ENCODE results near the gene RECK.
A peak's percentile ranks its signal among the peaks of the same experiment; 100 is the strongest.

Gene RECK

DNA sequence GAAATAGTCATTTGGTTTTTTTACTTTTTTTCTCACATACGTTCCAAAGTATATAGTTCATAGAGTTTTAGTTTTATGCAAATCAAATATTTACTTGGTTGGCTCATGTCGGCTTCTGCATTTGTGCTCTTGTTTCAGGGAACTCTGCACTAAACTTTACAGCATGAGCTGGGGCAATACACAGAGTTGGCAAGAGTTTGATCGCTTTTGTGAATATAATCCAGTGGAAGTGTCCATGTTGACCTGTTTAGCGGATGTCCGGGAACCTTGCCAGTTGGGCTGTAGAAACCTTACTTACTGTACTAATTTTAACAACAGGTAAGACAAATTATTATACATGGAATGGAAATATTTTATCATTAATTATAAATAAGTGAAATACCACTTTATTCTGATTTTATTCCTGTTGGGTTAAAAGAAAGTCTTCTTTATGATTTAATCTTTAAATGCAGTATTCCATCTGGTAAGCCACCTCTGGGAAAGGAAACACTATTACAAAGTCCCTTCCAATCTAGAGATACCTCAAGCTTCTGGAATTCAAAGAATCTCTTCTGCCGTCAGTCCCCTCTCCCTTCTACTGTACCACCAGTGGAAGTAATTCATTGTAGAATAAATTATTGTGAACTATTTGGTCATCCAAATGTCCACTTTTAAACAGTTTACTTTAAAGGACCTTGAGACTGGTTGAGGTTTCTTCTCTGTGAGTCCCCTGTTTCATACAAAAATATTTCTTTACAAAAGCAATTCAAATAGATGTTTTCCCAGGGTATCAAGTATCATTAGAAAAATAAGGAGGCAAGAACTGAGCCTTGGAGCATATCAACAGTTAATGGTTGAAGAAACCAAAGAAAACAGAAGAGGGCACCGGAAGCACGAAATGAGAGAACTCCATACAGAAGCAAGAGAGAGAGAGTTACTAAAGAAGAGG, 54.6 kb downstream of the RECK start:
- TF ChIP-seq, protein P1, sequence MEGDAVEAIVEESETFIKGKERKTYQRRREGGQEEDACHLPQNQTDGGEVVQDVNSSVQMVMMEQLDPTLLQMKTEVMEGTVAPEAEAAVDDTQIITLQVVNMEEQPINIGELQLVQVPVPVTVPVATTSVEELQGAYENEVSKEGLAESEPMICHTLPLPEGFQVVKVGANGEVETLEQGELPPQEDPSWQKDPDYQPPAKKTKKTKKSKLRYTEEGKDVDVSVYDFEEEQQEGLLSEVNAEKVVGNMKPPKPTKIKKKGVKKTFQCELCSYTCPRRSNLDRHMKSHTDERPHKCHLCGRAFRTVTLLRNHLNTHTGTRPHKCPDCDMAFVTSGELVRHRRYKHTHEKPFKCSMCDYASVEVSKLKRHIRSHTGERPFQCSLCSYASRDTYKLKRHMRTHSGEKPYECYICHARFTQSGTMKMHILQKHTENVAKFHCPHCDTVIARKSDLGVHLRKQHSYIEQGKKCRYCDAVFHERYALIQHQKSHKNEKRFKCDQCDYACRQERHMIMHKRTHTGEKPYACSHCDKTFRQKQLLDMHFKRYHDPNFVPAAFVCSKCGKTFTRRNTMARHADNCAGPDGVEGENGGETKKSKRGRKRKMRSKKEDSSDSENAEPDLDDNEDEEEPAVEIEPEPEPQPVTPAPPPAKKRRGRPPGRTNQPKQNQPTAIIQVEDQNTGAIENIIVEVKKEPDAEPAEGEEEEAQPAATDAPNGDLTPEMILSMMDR (IDR thresholded peaks at IDR 0.05; ENCODE audit: low read depth, low read length), result no peak; the same call in 1 of the 2 replicates
- peak; percentile 36 for DNase-seq (ENCODE audit: extremely low read depth, low read depth)

DNA sequence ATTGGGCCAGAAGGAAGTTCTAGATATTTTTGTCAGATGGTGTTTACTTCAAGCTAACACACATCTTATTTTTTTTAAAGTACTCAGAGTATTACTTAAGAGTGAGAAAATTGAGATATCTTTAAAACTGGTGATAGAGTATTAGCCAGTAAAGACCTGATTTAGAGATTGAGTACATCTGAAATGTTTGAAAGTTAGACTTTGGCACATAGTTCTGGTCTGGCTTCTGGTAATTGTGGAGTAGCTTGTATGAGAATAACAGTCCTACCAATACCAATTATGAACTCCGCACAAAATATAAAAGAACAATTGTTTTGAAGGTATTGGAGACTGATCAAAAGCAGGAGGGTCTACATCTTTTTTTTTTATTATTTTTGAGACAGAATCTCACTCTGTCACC, 55.3 kb downstream of the RECK start:
- DNase-seq (ENCODE audit: extremely low read depth, low read depth), result no peak
- TF ChIP-seq, protein P1 (IDR thresholded peaks at IDR 0.05; ENCODE audit: low read depth, low read length), result no peak

DNA sequence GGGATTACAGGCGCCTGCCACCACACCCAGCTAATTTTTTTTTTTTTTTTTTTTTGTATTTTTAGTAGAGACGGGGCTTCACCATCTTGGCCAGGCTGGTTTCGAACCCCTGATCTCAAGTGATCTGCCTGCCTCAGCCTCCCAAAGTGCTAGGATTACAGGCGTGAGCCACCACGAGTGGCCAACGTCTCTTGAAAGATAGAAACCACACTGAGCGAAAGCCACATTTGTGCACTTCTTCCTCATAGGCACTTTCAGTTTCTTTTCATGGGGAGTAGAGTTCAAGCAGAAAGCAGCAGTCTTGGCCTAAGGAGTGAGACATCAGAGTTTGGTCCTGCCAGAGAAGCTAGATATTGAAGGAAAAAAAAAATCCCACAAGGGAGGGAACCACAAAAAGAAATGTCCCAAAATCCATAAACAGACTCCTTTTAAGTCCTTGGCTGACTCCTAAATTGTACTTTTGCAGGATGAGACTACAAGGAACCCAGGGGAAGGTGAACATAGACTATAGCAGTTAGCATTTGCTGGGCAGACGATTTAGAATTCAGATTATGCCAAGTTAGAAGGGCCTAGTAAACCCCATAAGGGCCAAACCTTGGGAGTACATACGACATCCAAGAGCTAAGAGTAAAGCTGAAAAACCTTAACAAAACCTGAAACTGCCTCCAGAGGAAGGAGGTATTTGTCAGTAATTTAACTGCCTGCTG, 55.9 kb downstream of the RECK start:
- no peak for DNase-seq (ENCODE audit: extremely low read depth, low read depth)
- TF ChIP-seq, protein P1 (IDR thresholded peaks at IDR 0.05; ENCODE audit: low read depth, low read length), result no peak

DNA sequence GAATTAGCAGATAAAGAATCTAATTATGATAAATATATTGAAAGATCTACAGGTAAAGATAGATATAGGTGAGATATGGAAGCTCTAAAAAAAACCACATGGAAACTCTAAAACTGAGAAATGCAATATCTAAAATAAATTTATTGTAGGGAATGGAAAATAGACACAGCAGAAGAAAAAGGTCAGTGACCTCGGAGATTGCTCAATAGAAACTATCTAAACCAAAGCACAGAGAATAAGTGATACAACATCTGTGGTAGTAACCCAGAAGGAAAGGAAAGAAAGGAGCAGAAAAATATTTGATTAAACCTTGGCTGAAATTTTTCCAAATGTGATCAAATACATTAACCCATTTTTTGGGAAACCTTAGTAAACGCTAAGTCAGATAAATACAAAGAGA, 56.7 kb downstream of the RECK start:
- no peak for DNase-seq (ENCODE audit: extremely low read depth, low read depth)
- TF ChIP-seq, protein P1 (IDR thresholded peaks at IDR 0.05; ENCODE audit: low read depth, low read length), result no peak

DNA sequence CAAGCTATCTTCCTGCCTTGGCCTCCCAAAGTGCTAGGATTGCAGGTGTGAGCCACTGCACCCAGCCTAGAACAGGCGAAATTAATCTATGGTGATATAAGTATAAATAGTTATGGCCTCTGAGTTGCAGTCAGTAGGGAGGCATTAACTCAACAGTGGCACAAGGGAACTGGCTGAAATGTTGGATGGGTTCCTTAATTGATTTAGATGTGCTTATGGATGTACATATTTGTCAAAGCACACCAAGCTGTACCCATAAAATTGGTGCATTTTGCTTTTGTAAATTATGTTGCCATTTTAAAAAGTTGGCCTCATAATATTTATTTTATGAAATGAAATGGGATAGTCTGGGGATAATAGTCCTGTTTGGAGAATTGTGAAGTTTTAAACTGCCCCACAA, 63.0 kb downstream of the RECK start:
- DNase-seq (ENCODE audit: extremely low read depth, low read depth), result no peak
- TF ChIP-seq, protein P1 (IDR thresholded peaks at IDR 0.05; ENCODE audit: low read depth, low read length), result no peak

DNA sequence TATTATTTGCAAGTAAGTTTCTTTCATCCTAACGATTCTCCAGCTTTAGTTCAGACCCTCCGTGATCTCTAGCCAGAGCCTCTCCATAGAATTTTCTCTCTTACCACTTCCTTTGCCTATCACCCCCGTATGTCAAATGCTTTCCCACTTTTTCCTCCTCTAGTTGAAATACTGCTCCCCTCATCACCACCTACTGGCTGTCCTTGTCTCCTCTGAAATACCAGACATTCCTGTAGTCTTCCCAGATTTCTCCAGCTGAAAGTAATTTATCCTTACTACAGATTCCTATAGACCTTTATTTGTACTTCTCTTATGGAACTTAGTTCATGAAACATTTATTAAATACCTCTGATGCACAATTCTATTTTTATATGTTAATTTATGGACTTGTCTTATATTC, 63.8 kb downstream of the RECK start:
- no peak for DNase-seq (ENCODE audit: extremely low read depth, low read depth)
- TF ChIP-seq, protein P1 (IDR thresholded peaks at IDR 0.05; ENCODE audit: low read depth, low read length), result peak; percentile 14
